KOPT-K1 (cell line): Measurements from ENCODE around the gene GUCA1C.

ENCODE experiments used
- H3K27ac ChIP-seq: fragments of 200-600 bp; sonication (generic); 2 replicates; pipeline ENCODE4 v1.5.1; 2016; ENCODE audit warnings: antibody characterized with exemption, mild to moderate bottlenecking, low read depth, low read length; ENCODE audit not compliant: poor library complexity, severe bottlenecking
- H3K36me3 ChIP-seq: fragments of 200-600 bp; sonication (generic); 2 replicates; pipeline ENCODE4 v1.5.1; 2017; ENCODE audit warnings: antibody characterized with exemption, mild to moderate bottlenecking, low read length, moderate library complexity; ENCODE audit not compliant: insufficient read depth
- H3K9me3 ChIP-seq: fragments of 200-600 bp; sonication (generic); 2 replicates; pipeline ENCODE4 v1.5.1; 2017; ENCODE audit warnings: antibody characterized with exemption, low read length, mild to moderate bottlenecking; ENCODE audit not compliant: insufficient read depth, poor library complexity, severe bottlenecking

Gene GUCA1C

GRCh38 chr3:108877901-108878300 lies 75.8 kb downstream of the GUCA1C start:
- no peaks in the 10 kb centered on the region for H3K36me3 ChIP-seq
- no peaks in the 10 kb centered on the region for H3K9me3 ChIP-seq
- H3K27ac ChIP-seq: no peak overlapping the region

- no peaks in the 10 kb centered on the region for H3K9me3 ChIP-seq
- H3K27ac ChIP-seq: no peak overlapping the region
- peaks cover 60% of the 10 kb centered on the region for H3K36me3 ChIP-seq
These were observed 89.9 kb downstream of the GUCA1C start for GRCh38 chr3:108863799-108864135.

GRCh38 chr3:108862865-108863798 lies 90.5 kb downstream of the GUCA1C start:
- Histone ChIP-seq H3K27ac (no peak overlapping the region), H3K36me3 (peaks cover 66% of the 10 kb centered on the region), H3K9me3 (no peaks in the 10 kb centered on the region)

GRCh38 chr3:108861401-108861800 lies 92.3 kb downstream of the GUCA1C start:
- Histone ChIP-seq H3K9me3 (no peaks in the 10 kb centered on the region), H3K27ac (no peak overlapping the region), H3K36me3 (peaks cover 80% of the 10 kb centered on the region)
